ENCODE results near the gene EVI5L. TPM values are rescaled to one million over a fixed set of nuclear protein-coding genes. Genes with fewer than 3 reads are reported as not detected.

EVI5L gene
- total and polyA plus RNA-seq, 2 of the 8 experiments (the other 6 are each of a cell fraction or from before 2014, with no cell fraction given), result 7.2 to 11.0 TPM

DNA sequence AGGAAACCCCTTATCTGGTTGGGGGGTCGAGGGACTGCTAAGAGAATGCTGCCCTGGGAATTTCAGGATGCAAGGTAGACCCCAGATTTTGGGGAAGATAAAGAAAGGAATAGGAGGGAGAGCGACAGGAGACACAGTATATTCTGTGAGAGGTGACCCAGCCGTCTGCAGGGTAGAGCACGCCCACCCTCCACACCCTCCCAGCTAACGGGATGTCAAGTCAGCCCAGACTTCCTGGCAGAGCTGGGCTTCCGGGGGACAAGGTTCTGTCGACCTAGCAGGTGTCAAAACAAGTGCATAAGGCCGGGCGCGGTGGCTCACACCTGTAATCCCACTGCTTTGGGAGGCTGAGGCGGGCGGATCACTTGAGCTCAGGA is 44.9 kb downstream of the EVI5L start:
- H3K56ac ChIP-seq (replicated peaks; ENCODE audit: insufficient read length, low read depth, low read length), result peak overlapping the region; percentile 1
- H3K4me2 ChIP-seq (ENCODE audit: insufficient read depth in 1 of 2, low read depth in 2 of 2, low read length in 2 of 2), result peak overlapping the region; percentile 89 to 100
- no peak for TF ChIP-seq SUZ12 (IDR thresholded peaks at IDR 0.05; ENCODE audit: low read length)
- no peak for TF ChIP-seq KDM5A (IDR thresholded peaks at IDR 0.05; ENCODE audit: low read length)
- 0 out of 4 replicates have a peak, but pooled peaks of 1 of the 2 experiments have one; percentile 75 for TF ChIP-seq HDAC2 (IDR thresholded peaks at IDR 0.05; ENCODE audit: borderline replicate concordance in 1 of 2, low read depth in 2 of 2, low read length in 2 of 2)
- 0 out of 2 replicates have a peak, but pooled peaks have one; percentile 24 for TF ChIP-seq RBBP5 (IDR thresholded peaks at IDR 0.05; ENCODE audit: borderline replicate concordance, low read depth, low read length)
- peak overlapping the region; percentile 78; the same call in 1 of the 2 replicates for H2AFZ ChIP-seq (ENCODE audit: low read length)
- H2AK5ac ChIP-seq (ENCODE audit: low read depth, low read length), result no peak overlapping the region
- no peak overlapping the region for H2BK20ac ChIP-seq (ENCODE audit: low read length)
- H2BK120ac ChIP-seq (replicated peaks; ENCODE audit: low read depth, low read length), result no peak overlapping the region
- H3K23me2 ChIP-seq (ENCODE audit: low read depth, low read length), result peaks cover 9% of the 10 kb centered on the region
- H3K79me2 ChIP-seq (ENCODE audit: control insufficient read depth in 1 of 2, insufficient read depth in 2 of 2, low read length in 2 of 2), result no peaks in the 10 kb centered on the region
- peaks cover 0 to 7% (median 5%) of the 10 kb centered on the region in 4 experiments; a peak in 3 of 7 replicates for H3K27me3 ChIP-seq (replicated peaks in 1 of 4; ENCODE audit: control insufficient read depth in 3 of 4, extremely low read depth in 1 of 4, insufficient read depth in 3 of 4, low read length in 3 of 4)
- H3K4me3 ChIP-seq (ENCODE audit: extremely low read depth in 1 of 4, insufficient read depth in 2 of 4, low read depth in 3 of 4, low read length in 4 of 4), result peak overlapping the region; percentile 67 to 98 (median 70); a peak in 6 of 8 replicates
- POLR2A ChIA-PET (ENCODE audit: partially characterized antibody), result interaction anchor here (0.6 to 2.0 kb wide), 7 partner anchors 9 to 278 kb away, joined by 3 to 9 read pairs (median 5); partner anchors contain the start of gene LRRC8E
- H4K20me1 ChIP-seq (replicated peaks in 1 of 2; ENCODE audit: control insufficient read depth in 1 of 2, insufficient read depth in 2 of 2, low read length in 2 of 2), result peaks cover 3 to 4% of the 10 kb centered on the region in 2 experiments
- no peak overlapping the region for H3K27ac ChIP-seq (ENCODE audit: low read depth, low read length)
- H2BK12ac ChIP-seq (ENCODE audit: low read depth, low read length), result 0 out of 2 replicates have a peak overlapping the region, but pooled peaks have one; percentile 27
- peak overlapping the region in 2 of 4 experiments; percentile 13 to 65; a peak in 2 of 7 replicates for H3K9ac ChIP-seq (replicated peaks in 1 of 4; ENCODE audit: extremely low read depth in 1 of 4, low read depth in 3 of 4, low read length in 3 of 4)
- no peaks in the 10 kb centered on the region; the same call in 1 of the 2 replicates for H3K79me1 ChIP-seq (ENCODE audit: low read depth, low read length)
- no peak overlapping the region for H3K4ac ChIP-seq (replicated peaks; ENCODE audit: insufficient read length, low read depth, low read length)
- H3K36me3 ChIP-seq (ENCODE audit: control insufficient read depth in 2 of 4, insufficient read depth in 4 of 4, low read length in 3 of 4), result no peaks in the 10 kb centered on the region
- DNase-seq (ENCODE audit: low read depth in 1 of 2, low spot score in 2 of 2) (no peak), FAIRE-seq (no peak)
- H4K91ac ChIP-seq (replicated peaks; ENCODE audit: insufficient read length, low read length), result no peak overlapping the region
- no peak overlapping the region for H2BK15ac ChIP-seq (ENCODE audit: low read length)
- H3K23ac ChIP-seq (ENCODE audit: insufficient read length), result no peak overlapping the region
- no peaks in the 10 kb centered on the region for H3K9me3 ChIP-seq (ENCODE audit: insufficient read depth in 2 of 2, low read depth in 1 of 2, low read length in 1 of 2)
- no peak overlapping the region for H2BK5ac ChIP-seq (ENCODE audit: low read depth, low read length)
- no peak overlapping the region for H4K5ac ChIP-seq (ENCODE audit: insufficient read length, low read depth, low read length)
- no peak overlapping the region for H3K14ac ChIP-seq (ENCODE audit: insufficient read length)
- H3K18ac ChIP-seq (ENCODE audit: extremely low read depth, low read length), result 0 out of 2 replicates have a peak overlapping the region, but pooled peaks have one; percentile 78
- no peak overlapping the region; the same call in 1 of the 2 replicates for H4K8ac ChIP-seq (ENCODE audit: extremely low read depth, insufficient read depth, low read length)
- 57% methylated on average over 12 of the region's 12 CpGs; no CpG with 5 or more reads in 1 of the 2 experiments for whole genome bisulfite sequencing, 2 experiments (ENCODE audit: extremely low coverage in 1 of 2, insufficient coverage in 1 of 2, insufficient read length in 1 of 2, insufficient replicate concordance in 2 of 2, low coverage in 1 of 2, low lambda C conversion rate in 2 of 2, missing lambda C conversion rate in 1 of 2)
- H3K4me1 ChIP-seq (replicated peaks in 1 of 4; ENCODE audit: control insufficient read depth in 3 of 4, insufficient read depth in 4 of 4, low read length in 3 of 4), result peaks cover 0 to 16% (median 12%) of the 10 kb centered on the region in 4 experiments; a peak in 5 of 7 replicates
- CTCF ChIA-PET (ENCODE audit: partially characterized antibody), result interaction anchor here (1.0 to 3.5 kb wide), 12 partner anchors 9 to 47 kb away, joined by 3 to 17 read pairs (median 4); partner anchors contain the start of genes MAP2K7 and SNAPC2
